NB4 (cell line): ENCODE data around the gene SH3GLB2.
"Not testable (repeated sequence)": the region's sequence is repeated elsewhere in the genome, so short reads cannot be mapped to it uniquely, and the experiment has no call there.

ENCODE experiments used
- CTCF ChIP-seq: IDR thresholded peaks from one replicate; pipeline ENCODE4 v1.5.1; 2012; ENCODE audit warnings: low read depth, low read length
- MYC ChIP-seq: IDR thresholded peaks from 2 replicates; pipeline ENCODE4 v1.6.1; 2011; ENCODE audit warnings: low read depth, low read length

DNA sequence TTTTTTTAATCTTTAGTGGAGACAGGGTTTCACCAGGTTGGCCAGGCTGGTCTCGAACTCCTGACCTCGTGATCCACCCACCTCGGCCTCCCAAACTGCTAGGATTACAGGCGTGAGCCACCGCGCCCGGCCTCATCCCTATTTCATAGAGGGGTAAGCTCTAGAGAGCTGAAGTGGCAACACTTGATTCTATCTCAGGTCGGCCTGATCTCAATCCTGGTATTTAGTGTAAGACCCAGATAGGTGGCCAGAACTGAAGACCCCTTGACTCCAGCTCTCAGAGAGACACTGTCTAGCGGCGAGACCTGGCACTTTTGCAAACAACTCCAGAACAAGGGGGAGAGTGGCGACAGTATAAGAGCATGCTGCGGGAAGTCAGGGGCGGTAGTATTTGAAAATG, 7.7 kb upstream of the SH3GLB2 start:
- not testable (repeated sequence) for TF ChIP-seq CTCF, MYC
